CD14-positive monocyte (primary cell): ENCODE results near the gene ELOVL1. TPM values are rescaled to one million over a fixed set of nuclear protein-coding genes. Genes with fewer than 3 reads are reported as not detected.

Source experiments
- DNase-seq, 3 donors: peaks; one replicate each; pipeline ENCODE4 v3.0.0-alpha.2; 2011 to 2022
- H2AFZ ChIP-seq: 2 replicates; pipeline ENCODE4 v1.6.0; 2012; ENCODE audit warnings: mild to moderate bottlenecking, low read depth, low read length, inconsistent platforms; ENCODE audit not compliant: insufficient read depth, poor library complexity, severe bottlenecking
- H3K27ac ChIP-seq, 2 donors: 1 replicate in 1 of 2; 2 replicates in 1 of 2; pipeline ENCODE4 v1.5.1; 2012 to 2013; ENCODE audit warnings: low read length in 2 of 2, control low read depth in 1 of 2, inconsistent platforms in 1 of 2, low read depth in 1 of 2, mild to moderate bottlenecking in 1 of 2
- H3K27me3 ChIP-seq, 2 donors: one replicate each; pipeline versions ENCODE4 v1.6.0 to v1.6.1; 2011 to 2013; ENCODE audit warnings: low read length in 2 of 2; ENCODE audit not compliant: control insufficient read depth in 2 of 2, insufficient read depth in 2 of 2
- H3K36me3 ChIP-seq, 2 donors: replicated peaks in 1 of 2; 1 replicate in 1 of 2; 2 replicates in 1 of 2; pipeline versions ENCODE4 v1.5.1 to v1.6.1; 2012 to 2013; ENCODE audit warnings: low read length in 2 of 2, control low read depth in 1 of 2, inconsistent platforms in 1 of 2, mild to moderate bottlenecking in 1 of 2; ENCODE audit not compliant: insufficient read depth in 2 of 2, control insufficient read depth in 1 of 2
- H3K4me1 ChIP-seq, 2 donors: 1 replicate in 1 of 2; 2 replicates in 1 of 2; pipeline versions ENCODE4 v1.5.1 to v1.6.1; 2012 to 2013; ENCODE audit warnings: low read length in 2 of 2, control low read depth in 1 of 2, inconsistent platforms in 1 of 2, mild to moderate bottlenecking in 1 of 2, moderate library complexity in 1 of 2; ENCODE audit not compliant: insufficient read depth in 2 of 2, control insufficient read depth in 1 of 2
- H3K4me2 ChIP-seq: replicated peaks from 2 replicates; pipeline ENCODE3; 2012; ENCODE audit warnings: low read length, moderate library complexity, mild to moderate bottlenecking; ENCODE audit not compliant: poor library complexity, severe bottlenecking; ENCODE audit errors: extremely low read depth
- H3K4me3 ChIP-seq, 3 experiments: fragments of 200-600 bp in 1 of 3; sonication (generic) in 1 of 3; replicated peaks in 1 of 3; 1 replicate in 2 of 3; 2 replicates in 1 of 3; pipeline ENCODE4 v1.5.1; 2011 to 2013; ENCODE audit warnings: low read length in 3 of 3, mild to moderate bottlenecking in 3 of 3, control low read depth in 2 of 3, low read depth in 2 of 3, inconsistent platforms in 1 of 3, moderate library complexity in 1 of 3
- H3K79me2 ChIP-seq: 2 replicates; pipeline ENCODE4 v1.6.0; 2012; ENCODE audit warnings: mild to moderate bottlenecking, control low read depth, inconsistent platforms, low read length, moderate library complexity; ENCODE audit not compliant: insufficient read depth
- H3K9ac ChIP-seq: 2 replicates; pipeline ENCODE4 v1.6.0; 2017; ENCODE audit warnings: low read length, mild to moderate bottlenecking; ENCODE audit not compliant: insufficient read depth, poor library complexity, severe bottlenecking
- H3K9me3 ChIP-seq, 2 donors: replicated peaks in 1 of 2; 1 replicate in 1 of 2; 2 replicates in 1 of 2; pipeline versions ENCODE4 v1.5.1 to v1.6.1; 2012 to 2013; ENCODE audit warnings: low read length in 2 of 2, control low read depth in 1 of 2; ENCODE audit not compliant: control insufficient read depth in 1 of 2, insufficient read depth in 1 of 2
- H4K20me1 ChIP-seq: 2 replicates; pipeline ENCODE4 v1.6.0; 2012; ENCODE audit warnings: mild to moderate bottlenecking, low read length, control low read depth, moderate library complexity; ENCODE audit not compliant: insufficient read depth
- H3K27ac Mint-ChIP-seq, 7 donors: one replicate each; pipeline ENCODE4 v1.8.0; 2020; ENCODE audit warnings: mild to moderate bottlenecking in 7 of 7, mixed read lengths in 7 of 7, moderate library complexity in 6 of 7, inconsistent platforms in 2 of 7
- H3K27me3 Mint-ChIP-seq, 3 donors: one replicate each; pipeline ENCODE4 v1.8.0; 2021 to 2022; ENCODE audit warnings: low read depth in 3 of 3, mild to moderate bottlenecking in 3 of 3, mixed read lengths in 3 of 3, moderate library complexity in 3 of 3, inconsistent platforms in 1 of 3
- H3K36me3 Mint-ChIP-seq, 2 donors: one replicate each; pipeline ENCODE4 v1.8.0; 2020; ENCODE audit warnings: mixed read lengths in 2 of 2, inconsistent platforms in 1 of 2, mild to moderate bottlenecking in 1 of 2
- H3K4me1 Mint-ChIP-seq: one replicate; pipeline ENCODE4 v1.8.0; 2020; ENCODE audit warnings: mild to moderate bottlenecking, mixed read lengths
- H3K4me3 Mint-ChIP-seq, 2 donors: one replicate each; pipeline ENCODE4 v1.8.0; 2020; ENCODE audit warnings: mild to moderate bottlenecking in 2 of 2, mixed read lengths in 2 of 2, moderate library complexity in 1 of 2
- H3K9me3 Mint-ChIP-seq, 7 donors: one replicate each; pipeline ENCODE4 v1.8.0; 2020 to 2022; ENCODE audit warnings: mixed read lengths in 7 of 7, mild to moderate bottlenecking in 6 of 7, moderate library complexity in 6 of 7, inconsistent platforms in 2 of 7
- WGBS: methylation state at CpG from one replicate; pipeline ENCODE4 v1.1.5; 2013; ENCODE audit warnings: missing lambda C conversion rate; ENCODE audit not compliant: insufficient coverage; 5-methylcytosine and 5-hydroxymethylcytosine counted together
- intact Hi-C, 2 donors: fragments of 100-400 bp; cut with micrococcal nuclease; formaldehyde crosslinking; loops; one replicate each; pipeline versions ENCODE4 v1.15.0 to v1.15.1; 2023
- polyA plus RNA-seq, 3 donors: library from polyadenylated mRNA; depleted of rRNA in 1 of 3; unstranded in 2 of 3; stranded (reverse) in 1 of 3; fragments of 300-500 nt in 2 of 3; fragments of >200 nt in 1 of 3; fragmentation: Illumina TruSeq in 2 of 3; gene quantifications; 1 replicate in 2 of 3; 2 replicates in 1 of 3; pipeline ENCODE4 v1.2.3, GENCODE V29; 2012 to 2021
- TF ChIP-seq, protein P1 (sequence below): fragments of 200-600 bp; IDR thresholded peaks from one replicate; pipeline ENCODE4 v1.8.0; 2022; ENCODE audit warnings: antibody characterized with exemption, mild to moderate bottlenecking

ELOVL1 gene
- polyA plus RNA-seq, 3 donors = 135 to 151 (median 148) TPM

- no peaks in the 10 kb centered on the region for H3K27me3 Mint-ChIP-seq
- Histone ChIP-seq H3K36me3 (peaks cover 47 to 54% of the 10 kb centered on the region in 2 donors), H2AFZ (no peak overlapping the region), H3K27me3 (no peaks in the 10 kb centered on the region), H3K27ac (peak overlapping the region; percentile 18 to 97), H3K4me3 (peak overlapping the region in 1 of 3 experiments; percentile 98), H3K4me1 (peaks cover 50 to 79% of the 10 kb centered on the region in 2 donors), H3K9ac (peak overlapping the region; percentile 96), H4K20me1 (peaks cover 57% of the 10 kb centered on the region), H3K9me3 (no peaks in the 10 kb centered on the region), H3K79me2 (peaks cover 77% of the 10 kb centered on the region), H3K4me2 (peak overlapping the region; percentile 92)
- WGBS = 90% methylated on average over 2 of the region's 2 CpGs
- peaks cover 0 to 1% (median 0%) of the 10 kb centered on the region in 7 donors for H3K9me3 Mint-ChIP-seq
- peaks cover 75% of the 10 kb centered on the region for H3K4me1 Mint-ChIP-seq
- intact Hi-C loops = loop anchor here in 1 of 2 donors (10.0 kb wide), 1 partner anchor 191 kb away; the partner anchor contains the start of genes CFAP57 and EBNA1BP2
- TF ChIP-seq, protein P1, sequence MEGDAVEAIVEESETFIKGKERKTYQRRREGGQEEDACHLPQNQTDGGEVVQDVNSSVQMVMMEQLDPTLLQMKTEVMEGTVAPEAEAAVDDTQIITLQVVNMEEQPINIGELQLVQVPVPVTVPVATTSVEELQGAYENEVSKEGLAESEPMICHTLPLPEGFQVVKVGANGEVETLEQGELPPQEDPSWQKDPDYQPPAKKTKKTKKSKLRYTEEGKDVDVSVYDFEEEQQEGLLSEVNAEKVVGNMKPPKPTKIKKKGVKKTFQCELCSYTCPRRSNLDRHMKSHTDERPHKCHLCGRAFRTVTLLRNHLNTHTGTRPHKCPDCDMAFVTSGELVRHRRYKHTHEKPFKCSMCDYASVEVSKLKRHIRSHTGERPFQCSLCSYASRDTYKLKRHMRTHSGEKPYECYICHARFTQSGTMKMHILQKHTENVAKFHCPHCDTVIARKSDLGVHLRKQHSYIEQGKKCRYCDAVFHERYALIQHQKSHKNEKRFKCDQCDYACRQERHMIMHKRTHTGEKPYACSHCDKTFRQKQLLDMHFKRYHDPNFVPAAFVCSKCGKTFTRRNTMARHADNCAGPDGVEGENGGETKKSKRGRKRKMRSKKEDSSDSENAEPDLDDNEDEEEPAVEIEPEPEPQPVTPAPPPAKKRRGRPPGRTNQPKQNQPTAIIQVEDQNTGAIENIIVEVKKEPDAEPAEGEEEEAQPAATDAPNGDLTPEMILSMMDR = no peak
- no peak for DNase-seq
- H3K27ac Mint-ChIP-seq = peak overlapping the region in 6 of 7 donors; percentile 49 to 95 (median 86)
- peak overlapping the region in 1 of 2 donors; percentile 55 for H3K4me3 Mint-ChIP-seq
- peaks cover 50 to 58% of the 10 kb centered on the region in 2 donors for H3K36me3 Mint-ChIP-seq
Observed at GRCh38 chr1:43365678-43366077, 2.1 kb downstream of the ELOVL1 start.

DNA sequence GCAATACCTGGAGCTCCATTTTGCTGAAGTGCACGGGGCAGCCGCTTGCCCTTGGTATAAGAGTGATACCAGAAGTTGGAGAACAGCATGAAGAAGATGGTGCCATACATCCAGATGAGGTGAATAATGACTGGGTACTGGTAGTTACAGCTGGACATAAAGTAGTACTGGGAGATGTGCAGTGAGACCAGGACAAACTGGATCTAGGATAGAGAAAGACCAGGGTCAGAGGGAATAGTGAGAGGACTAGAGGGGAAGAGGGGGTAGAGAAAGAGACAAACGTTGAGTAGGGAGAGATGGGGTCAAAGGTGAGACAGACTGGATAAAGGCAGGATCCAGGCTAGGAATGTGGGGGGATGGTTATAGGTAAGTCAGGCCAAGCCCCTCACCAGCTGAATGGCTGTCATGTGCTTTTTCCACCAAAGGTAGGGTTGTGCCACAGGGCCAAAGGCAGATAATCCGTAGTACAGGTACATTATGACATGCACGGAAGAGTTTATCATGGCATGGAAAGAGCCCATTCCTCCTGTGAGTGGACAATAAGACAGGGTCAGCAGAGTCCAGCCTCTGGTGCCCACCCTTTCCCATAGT lies 3.8 kb downstream of the ELOVL1 start:
- H3K9ac ChIP-seq = no peak overlapping the region
- Mint-ChIP-seq H3K4me1 (peaks cover 85% of the 10 kb centered on the region), H3K27me3 (no peaks in the 10 kb centered on the region), H3K9me3 (peaks cover 0 to 1% (median 0%) of the 10 kb centered on the region in 7 donors), H3K4me3 (no peak overlapping the region), H3K27ac (peak overlapping the region in 5 of 7 donors; percentile 47 to 91 (median 82)), H3K36me3 (peaks cover 55 to 62% of the 10 kb centered on the region in 2 donors)
- peaks cover 89% of the 10 kb centered on the region for H3K79me2 ChIP-seq
- no peaks in the 10 kb centered on the region for H3K27me3 ChIP-seq
- H2AFZ ChIP-seq = no peak overlapping the region
- peaks cover 47 to 62% of the 10 kb centered on the region in 2 donors for H3K36me3 ChIP-seq
- H3K4me1 ChIP-seq = peaks cover 64 to 93% of the 10 kb centered on the region in 2 donors
- peaks cover 72% of the 10 kb centered on the region for H4K20me1 ChIP-seq
- no peak overlapping the region for H3K4me3 ChIP-seq
- no peak overlapping the region for H3K4me2 ChIP-seq
- TF ChIP-seq, protein P1 = no peak
- WGBS = 90% methylated on average over 5 of the region's 5 CpGs
- H3K27ac ChIP-seq = peak overlapping the region in 1 of 2 donors; percentile 97
- intact Hi-C loops = loop anchor here in 1 of 2 donors (10.0 kb wide), 1 partner anchor 189 kb away; the partner anchor contains the start of genes CFAP57 and EBNA1BP2
- H3K9me3 ChIP-seq = no peaks in the 10 kb centered on the region
- DNase-seq = no peak
